Measurements from ENCODE around the gene KEL.

DNA sequence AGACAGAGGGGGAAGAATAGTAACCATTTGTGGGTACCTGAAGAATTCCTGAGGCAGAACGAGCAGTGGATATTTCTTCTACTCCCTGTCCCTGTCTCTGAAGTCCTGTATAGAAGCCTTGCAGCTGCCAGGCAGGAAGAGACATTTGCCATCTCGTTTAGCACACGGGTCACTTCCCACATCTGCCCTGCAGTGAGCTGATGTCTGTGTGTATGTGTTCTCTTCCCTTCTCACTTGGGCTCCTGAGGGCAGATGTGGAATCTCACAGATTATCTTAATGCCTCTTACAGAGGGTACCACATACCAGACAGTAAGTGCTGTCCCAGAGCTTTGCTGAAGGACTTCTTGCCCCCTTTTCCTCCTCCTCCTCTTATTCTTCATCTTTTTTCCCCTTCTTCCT lies 62.5 kb downstream of the KEL start:
- TF ChIP-seq POLR2A (IDR thresholded peaks at IDR 0.05; ENCODE audit: low read depth, low read length) (no peak), CTCF (IDR thresholded peaks at IDR 0.05; ENCODE audit: extremely low read depth in 1 of 2, insufficient read depth in 1 of 2, low read depth in 1 of 2, low read length in 2 of 2) (no peak), MYC (IDR thresholded peaks at IDR 0.05; ENCODE audit: low read depth, low read length) (no peak), EZH2 (IDR thresholded peaks at IDR 0.05; ENCODE audit: borderline replicate concordance, low read depth, low read length, severe bottlenecking) (no peak), POLR2AphosphoS5 (IDR thresholded peaks at IDR 0.05; ENCODE audit: insufficient read depth, low read depth, low read length) (no peak), JUN (IDR thresholded peaks at IDR 0.05; ENCODE audit: borderline replicate concordance, insufficient read depth, insufficient read length, low read depth) (no peak), GATA2 (IDR thresholded peaks at IDR 0.05; ENCODE audit: insufficient read depth, insufficient read length, low read depth, low read length) (no peak)
- TF ChIP-seq, protein P1, sequence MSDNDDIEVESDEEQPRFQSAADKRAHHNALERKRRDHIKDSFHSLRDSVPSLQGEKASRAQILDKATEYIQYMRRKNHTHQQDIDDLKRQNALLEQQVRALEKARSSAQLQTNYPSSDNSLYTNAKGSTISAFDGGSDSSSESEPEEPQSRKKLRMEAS (IDR thresholded peaks at IDR 0.05; ENCODE audit: insufficient read depth, insufficient read length) = no peak
